NCI-H460 (cell line): ENCODE measurements around the gene SSR3. TPM values are rescaled to one million over a fixed set of nuclear protein-coding genes. Genes with fewer than 3 reads are reported as not detected.

Source experiments
- DNase-seq: peaks from one replicate; pipeline ENCODE4 v3.0.0-alpha.2; 2016; ENCODE audit warnings: low read depth; ENCODE audit errors: extremely low read depth
- total RNA-seq: library from RNA; depleted of rRNA; stranded (reverse); fragments of >200 nt; shearing (Covaris generic); gene quantifications from 2 replicates; pipeline ENCODE4 v1.2.3, GENCODE V29; 2014

SSR3 gene
- total RNA-seq, 1 experiment from 2014 or later: 276 TPM

GRCh38 chr3:156539802-156540201 is 15.1 kb downstream of the SSR3 start:
- DNase-seq: no peak

GRCh38 chr3:156539051-156539450 is 15.9 kb downstream of the SSR3 start:
- DNase-seq: no peak

GRCh38 chr3:156536524-156537316 is 18.2 kb downstream of the SSR3 start:
- no peak for DNase-seq

GRCh38 chr3:156535798-156536197 is 19.1 kb downstream of the SSR3 start:
- DNase-seq: no peak

GRCh38 chr3:156535162-156535627 is 19.7 kb downstream of the SSR3 start:
- peak; percentile 24 for DNase-seq

GRCh38 chr3:156533205-156533604 is 21.7 kb downstream of the SSR3 start:
- no peak for DNase-seq

- DNase-seq: no peak
Measured at GRCh38 chr3:156532730-156533129, 22.2 kb downstream of the SSR3 start.

- DNase-seq: no peak
Measured at GRCh38 chr3:156530980-156531379, 23.9 kb downstream of the SSR3 start.

GRCh38 chr3:156527060-156527459 is 27.9 kb downstream of the SSR3 start:
- no peak for DNase-seq

GRCh38 chr3:156525808-156526207 is 29.1 kb downstream of the SSR3 start:
- DNase-seq: no peak

GRCh38 chr3:156522673-156523072 is 32.2 kb downstream of the SSR3 start:
- no peak for DNase-seq

- DNase-seq: no peak
Measured at GRCh38 chr3:156519758-156520162, 35.2 kb downstream of the SSR3 start.

- DNase-seq: no peak
Measured at GRCh38 chr3:156518726-156519125, 36.2 kb downstream of the SSR3 start.

- no peak for DNase-seq
Measured at GRCh38 chr3:156516961-156517360, 38.0 kb downstream of the SSR3 start.

GRCh38 chr3:156516284-156516683 is 38.6 kb downstream of the SSR3 start:
- no peak for DNase-seq

GRCh38 chr3:156513619-156514018 is 41.3 kb downstream of the SSR3 start:
- DNase-seq: no peak

- DNase-seq: no peak
Measured at GRCh38 chr3:156511987-156512677, 42.8 kb downstream of the SSR3 start.

GRCh38 chr3:156509189-156510174 is 45.4 kb downstream of the SSR3 start:
- DNase-seq: peak; percentile 26

- DNase-seq: no peak
Measured at GRCh38 chr3:156507285-156507684, 47.6 kb downstream of the SSR3 start.

- DNase-seq: no peak
Measured at GRCh38 chr3:156498307-156498706, 56.6 kb downstream of the SSR3 start.

GRCh38 chr3:156497326-156497725 is 57.6 kb downstream of the SSR3 start:
- DNase-seq: no peak
